NK-92 treated with Interleukin-12 subunit alpha and Interleukin-12 subunit beta, amount 100 ng/mL, for 24 hours (cell line): Measurements from ENCODE around the gene SYPL2.

Experiments used
- DNase-seq: peaks from one replicate; lab custom pipeline; 2025; lab: John Stamatoyannopoulos, UW

The SYPL2 gene

DNA sequence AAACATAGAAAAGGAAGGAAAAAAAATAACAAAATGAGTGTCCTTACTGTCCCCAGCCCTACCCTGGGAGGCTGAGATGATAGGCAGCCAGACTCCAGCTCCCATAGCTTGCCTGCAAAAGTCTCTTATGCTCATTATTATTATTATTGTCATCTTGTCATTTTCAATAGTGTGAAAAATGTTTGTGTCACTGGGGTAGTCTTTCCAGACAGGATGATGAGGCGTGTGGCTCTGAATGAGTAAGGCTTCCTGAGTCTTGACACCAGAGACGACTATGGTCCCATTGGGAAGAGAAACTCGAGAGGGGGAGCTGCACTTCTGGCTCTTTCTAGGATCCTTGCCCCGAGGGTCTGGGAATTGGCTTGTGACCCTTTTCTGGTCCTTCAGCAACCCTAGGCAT is 26.4 kb downstream of the SYPL2 start:
- DNase-seq, result no peak

DNA sequence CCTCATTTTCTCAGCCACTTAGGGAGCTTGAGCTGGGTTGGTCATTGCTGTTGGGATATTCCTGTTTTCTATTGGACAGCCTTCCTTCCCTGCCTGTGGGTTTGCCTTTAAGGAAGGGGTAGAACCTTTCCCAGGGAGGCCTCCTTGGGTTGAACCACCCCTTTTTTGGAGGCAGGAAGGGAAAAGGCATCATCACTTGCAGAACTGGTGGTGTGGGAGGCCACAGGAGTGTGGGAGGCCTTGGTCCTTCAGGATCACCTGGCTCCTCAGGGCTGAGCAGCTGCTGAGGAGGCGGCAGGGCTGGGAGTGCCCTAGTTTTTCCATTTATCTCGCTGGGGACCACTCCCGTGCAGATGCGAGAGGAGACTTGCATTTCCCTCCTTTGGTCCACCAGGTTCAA is 26.9 kb downstream of the SYPL2 start:
- DNase-seq, result no peak

DNA sequence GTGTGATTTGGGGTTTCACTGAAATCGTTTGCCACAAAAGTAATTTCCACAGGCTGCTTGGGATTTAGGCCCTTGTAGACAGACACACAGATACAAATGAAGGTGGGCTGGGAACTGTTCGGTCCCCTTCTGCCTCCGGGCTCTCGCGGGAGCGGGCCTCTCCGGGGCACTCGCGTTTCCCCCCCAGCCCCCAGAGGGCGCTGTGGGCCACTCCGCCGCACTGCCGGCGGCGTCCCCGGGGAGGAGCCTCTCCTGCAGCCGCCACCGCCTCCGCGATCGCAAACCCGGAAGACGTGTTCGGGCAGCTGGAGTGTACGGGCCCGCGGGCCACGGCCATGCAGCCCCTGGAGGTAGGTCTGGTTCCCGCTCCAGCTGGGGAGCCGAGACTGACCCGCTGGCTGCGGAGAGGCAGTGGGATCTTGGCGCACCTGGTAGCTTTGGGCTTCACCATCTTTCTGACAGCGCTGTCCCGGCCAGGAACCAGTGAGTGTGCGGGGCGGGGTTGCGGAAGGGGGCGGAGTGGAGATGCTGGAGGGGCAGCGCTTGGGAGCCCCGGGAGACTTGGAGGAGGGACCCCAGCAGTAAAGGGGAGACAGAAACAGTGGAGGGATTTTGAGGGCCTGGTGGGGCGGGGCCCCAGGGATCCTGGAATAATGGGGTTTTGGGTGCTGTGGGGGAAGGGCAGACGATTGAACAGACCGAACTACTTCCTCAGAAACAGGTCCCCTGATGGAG is 27.6 kb downstream of the SYPL2 start, which contains the start of gene CYB561D1:
Gene CYB561D1, plus strand, starts transcription at position 290 of the 735 bp plus-strand sequence. Its CDS starts 46 bp downstream, at position 336.
- peak; percentile 83 for DNase-seq

DNA sequence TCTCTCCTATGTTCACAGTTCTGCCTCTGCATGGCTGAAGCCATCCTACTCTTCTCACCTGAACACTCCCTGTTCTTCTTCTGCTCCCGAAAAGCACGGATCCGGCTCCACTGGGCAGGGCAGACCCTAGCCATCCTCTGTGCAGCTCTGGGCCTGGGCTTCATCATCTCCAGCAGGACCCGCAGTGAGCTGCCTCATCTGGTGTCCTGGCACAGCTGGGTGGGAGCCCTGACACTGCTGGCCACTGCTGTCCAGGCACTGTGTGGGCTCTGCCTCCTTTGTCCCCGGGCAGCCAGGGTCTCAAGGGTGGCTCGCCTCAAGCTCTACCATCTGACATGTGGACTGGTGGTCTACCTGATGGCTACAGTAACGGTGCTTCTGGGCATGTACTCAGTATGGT is 29.4 kb downstream of the SYPL2 start:
- no peak for DNase-seq

DNA sequence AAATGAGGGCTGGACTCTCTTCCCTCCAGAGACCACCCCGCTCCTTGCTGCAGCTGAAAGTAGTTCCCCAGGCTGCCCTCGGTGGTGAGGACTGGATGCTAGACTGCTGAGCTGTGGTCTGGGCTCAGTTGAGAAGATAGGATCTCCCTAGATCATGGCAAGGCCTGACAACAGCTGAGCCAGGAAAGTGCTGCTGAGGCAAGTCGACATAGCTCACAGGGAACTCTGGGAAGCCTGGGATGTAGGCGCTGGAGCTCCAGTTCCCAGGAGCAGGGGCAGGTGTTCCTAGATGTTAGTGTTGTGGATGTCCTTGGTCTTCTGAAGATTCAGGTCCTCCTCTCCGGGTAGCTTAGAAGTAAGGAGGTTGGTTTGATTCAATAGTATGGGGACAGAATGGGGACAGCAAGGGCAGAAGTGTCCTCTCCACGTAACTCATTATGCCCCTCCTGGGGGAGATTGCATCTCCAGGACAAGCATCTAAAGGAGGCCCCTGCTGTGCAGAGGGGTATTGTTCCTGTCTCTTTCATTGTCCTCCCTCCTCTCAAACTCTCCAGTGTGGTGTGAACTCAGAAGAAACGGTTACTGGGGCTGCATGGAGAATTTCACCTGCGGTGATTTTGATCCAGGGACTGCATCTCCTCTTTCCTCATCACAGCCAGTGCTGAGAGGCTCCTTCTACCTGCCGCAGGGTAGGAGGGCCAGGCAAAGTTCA is 31.3 kb downstream of the SYPL2 start:
- DNase-seq, result no peak

DNA sequence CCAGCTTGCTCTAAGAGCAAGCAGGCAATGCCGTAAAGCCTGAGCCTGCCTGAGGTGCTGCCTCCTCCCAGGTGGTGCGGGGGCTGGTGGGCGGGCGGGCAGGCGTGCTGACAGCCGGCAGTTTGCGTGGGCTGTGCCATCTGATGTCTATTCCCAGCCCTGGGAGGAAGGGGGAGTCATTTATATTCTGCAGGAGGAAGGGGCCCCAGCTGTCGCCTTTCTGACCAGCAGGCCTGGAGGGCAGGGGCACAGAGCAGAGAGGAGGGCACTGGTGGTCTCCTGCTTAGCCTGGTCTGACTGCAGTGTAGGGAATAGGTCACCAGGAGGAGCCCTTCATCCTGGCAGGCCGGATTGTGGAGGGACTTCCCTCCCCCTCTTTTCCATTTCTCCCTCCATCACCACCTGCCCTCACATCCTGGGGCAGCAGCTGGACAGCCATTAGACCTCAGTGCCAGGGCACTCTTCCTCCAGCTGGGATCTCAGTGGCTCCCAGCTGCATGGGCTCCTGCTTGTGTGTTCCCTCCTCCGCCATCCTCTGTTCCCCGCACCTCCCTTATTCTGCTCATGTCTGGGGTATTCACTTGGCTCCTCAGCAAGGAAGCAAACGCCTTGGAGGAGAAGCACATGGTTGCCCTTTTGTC is 31.9 kb downstream of the SYPL2 start:
- no peak for DNase-seq

DNA sequence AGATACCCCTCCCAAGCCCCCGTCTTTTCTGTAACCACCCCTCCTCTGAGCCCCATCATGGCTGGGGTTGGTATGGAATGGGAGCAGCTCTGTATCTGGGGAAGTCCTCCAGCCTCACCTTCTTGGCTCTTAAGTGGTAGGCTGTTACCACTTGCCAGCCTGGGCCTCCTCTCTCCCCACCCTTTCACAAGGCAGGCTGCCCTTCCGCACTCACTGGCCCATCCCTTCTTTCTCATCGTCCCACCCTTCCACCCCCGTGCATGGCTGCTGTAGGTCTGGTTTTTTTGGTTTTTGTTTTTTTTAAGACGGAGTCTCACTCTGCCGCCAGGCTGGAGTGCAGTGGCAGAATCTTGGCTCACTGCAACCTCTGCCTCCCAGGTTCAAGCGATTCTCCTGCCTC is 32.7 kb downstream of the SYPL2 start:
- DNase-seq, result no peak

DNA sequence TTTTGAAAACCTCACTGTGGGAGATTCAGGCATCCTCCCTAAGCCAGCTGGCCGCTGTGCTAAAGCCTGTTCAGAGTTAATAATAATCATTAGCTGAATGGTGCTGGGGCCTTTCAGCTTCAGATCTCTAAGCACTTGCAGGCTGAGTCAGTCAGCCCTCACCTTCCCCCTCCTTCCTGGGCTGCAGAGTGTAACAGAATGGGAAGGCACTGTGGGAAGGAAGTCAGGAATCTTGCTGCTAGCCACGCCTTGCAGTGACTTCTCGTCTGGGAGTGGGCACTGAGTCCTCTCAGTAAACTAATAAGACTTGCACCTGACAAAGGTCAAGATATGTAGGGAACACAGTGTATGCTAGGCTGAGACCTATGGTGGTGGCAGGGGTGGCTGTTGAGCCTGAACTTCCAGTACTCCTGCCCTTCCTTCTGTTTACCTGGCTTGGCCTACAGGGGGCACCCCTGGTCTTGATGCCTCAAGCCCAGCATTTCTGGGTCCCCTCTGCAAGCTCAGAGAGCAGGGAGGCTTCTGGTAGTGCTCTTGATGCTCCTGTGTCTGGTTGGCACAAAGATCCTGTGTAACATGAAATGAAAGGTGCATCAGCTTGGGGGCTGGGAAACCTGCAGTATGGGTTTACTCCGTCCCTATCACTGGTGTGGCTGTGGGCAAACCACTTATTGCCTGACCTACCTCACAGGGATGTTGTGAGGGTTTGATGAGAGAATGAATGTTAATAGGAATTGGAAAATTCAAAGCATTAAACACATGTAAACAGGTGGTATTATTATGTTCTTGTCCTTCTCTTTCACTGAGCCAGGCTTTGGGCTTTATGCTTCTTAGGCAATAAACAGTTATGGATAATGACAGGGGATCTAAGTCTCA is 33.6 kb downstream of the SYPL2 start:
- DNase-seq, result no peak

DNA sequence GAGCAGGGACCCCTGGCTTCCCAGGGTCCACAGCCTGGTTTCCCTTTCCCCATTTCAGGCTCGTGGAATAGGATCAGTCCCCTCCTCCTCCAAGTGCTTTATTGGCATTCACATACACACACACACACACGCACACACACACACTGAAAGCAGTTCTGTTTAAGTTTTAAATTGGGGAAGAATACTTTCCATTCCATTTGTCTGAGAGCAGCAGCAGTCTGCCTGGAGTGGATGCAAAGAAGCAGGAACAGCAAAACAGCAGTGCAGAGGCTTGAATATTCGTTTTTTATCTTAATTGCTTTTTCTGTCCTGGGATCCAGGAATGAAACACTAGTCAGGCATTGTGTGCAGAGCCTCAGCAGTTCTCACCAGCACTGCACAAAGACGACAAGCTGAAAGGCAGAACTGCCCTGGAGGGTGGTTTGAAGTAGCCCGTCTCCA is 34.6 kb downstream of the SYPL2 start:
- DNase-seq, result no peak

DNA sequence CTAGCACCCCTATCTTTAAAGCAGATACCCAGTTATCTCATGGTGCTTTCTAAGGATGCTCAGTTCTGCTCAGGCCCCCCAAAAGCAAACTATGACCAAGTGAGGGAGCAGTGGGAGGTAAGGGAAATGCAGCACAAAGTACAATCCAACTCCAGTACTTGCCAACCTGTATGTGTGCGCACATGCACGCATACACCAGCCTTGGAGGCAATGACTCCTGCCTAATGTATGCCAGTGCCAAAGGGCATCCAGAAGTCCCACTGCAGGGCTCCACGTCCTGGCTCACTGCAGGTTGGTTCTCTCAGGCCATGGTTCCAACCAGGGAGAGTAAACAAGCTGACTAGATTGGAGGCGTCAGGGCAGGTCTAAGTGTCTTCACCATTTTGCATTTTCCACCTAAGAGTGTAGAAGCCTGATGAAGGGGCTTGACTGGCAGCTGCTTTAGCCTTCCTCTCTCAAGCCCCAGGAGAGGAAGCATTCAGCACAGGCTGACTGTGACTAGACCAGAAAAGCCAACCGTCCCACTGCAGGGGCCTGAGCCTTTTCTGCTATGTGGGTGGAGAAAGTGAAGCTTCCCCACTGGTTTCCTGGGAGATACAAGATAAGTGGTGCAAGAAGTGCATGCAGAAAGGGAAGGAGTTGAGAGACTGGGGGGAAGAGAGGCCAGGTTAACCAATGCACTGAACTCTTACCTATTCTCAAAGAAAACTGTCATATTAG is 35.5 kb downstream of the SYPL2 start:
- DNase-seq, result no peak

DNA sequence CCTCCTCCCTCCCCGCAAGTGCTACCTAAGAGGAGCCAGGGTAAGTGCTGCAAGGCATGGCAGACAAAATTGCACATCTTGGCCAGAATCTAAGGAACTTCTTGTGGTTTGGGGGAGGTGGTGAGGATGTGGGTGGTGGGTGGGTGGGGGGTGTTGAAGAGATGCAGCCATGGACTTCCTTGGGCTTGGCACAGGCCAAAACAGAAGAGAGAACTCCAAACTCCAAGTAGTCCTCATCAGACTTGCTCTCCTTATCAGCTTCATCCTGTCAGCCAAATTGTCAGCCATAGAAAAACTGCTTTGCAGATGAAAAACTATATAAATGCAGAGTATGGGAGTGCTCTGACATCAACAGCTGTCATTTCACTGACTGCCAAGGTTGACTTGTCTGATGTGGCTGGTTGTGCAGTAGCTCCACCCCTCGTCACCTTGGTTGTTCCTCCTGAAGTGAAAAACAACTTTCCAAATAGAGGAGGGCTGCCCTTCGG is 36.1 kb downstream of the SYPL2 start:
- DNase-seq, result no peak

DNA sequence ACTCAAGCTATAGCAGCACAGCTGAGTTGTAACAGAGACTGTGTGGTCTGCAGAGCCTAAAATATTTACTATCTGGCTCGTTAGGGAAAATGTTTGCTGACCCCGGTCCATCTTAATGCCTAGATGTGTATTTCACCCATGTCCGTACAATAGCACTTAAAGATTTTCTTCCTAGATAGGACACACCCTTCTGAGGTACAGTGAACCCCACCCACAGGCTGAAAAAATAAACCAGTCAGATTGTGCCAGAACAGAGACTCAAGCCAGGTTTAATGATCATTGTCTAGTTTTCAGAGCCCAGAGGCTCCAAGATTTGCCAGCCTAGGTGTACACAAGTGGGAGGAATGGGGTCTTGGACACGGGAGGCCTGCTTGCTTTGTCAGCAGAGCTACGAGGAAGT is 37.6 kb downstream of the SYPL2 start:
- no peak for DNase-seq

DNA sequence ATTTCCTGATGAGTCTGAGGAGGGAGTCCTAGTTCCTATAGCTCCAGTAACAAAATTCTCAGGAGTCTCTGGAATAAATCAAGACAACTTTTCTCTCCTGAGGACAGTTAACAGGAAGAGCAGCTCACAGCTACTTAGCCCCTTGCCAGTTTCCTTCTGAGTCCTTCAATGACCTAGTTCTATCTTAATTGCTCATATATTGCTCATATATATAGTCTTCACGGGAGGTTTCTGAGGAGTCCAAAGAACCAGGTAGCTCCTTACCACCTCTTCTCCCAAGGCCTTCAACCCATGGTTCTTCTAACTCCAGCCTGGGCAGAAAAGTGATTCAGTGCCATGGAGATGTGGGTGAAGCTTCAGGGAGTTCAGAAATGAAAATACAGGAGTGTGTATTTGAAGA is 38.6 kb downstream of the SYPL2 start:
- DNase-seq, result no peak

DNA sequence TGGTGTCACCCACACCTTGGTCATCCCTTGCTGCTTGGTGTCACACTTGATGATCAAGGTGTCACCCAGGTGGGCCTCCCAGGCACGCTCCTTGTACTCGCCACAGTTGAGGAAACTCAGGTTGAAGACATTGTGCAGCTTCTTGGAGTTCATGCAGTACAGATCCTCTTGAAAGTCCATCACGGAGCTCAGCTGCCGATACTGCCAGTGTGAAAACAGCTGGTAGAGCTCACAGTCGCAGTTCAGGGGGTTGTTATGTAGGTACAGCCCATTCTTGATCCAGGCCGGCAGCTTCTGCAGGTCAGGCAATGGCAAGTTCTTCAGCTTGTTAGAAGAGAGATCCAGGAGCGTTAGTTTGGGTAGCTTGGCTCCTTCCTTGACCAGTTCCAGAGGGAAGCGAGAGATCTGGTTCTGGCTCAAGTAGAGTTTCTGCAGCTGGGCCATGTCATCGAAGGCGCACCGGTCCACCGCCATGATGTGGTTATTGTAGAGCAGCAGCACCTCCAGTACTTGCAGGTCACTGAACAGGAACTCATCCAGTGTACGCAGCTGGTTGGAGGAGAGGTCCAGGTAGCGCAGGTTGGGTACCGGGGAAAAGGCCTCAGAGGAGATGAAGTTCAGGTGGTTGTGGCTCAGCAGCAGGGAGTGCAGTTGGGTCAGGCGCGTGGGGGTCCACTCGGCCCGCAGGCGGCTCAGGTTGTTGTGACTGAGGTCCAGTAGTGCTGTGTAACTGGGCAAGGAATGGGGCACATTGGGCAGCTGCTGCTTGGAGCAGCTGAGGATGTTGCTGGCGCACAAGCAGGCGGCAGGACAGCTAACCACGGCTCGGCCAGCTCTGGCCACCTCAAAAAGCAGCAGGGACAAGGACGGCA is 41.9 kb downstream of the SYPL2 start:
- DNase-seq, result no peak

DNA sequence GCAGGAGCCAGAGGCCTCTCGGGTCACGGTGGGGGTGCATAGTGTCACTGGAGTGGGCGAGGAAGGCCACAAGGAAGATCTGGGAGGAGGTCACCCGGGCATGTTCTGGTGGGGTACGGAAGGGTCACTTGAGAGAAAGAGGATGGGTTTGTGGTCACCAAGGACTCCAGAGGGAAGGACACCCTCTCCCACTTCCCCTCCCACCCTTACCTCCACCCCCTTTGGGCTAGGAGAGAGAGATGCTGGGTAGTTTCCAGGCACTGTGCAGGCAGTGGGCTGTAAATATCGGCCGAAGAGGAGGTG is 42.5 kb downstream of the SYPL2 start:
- DNase-seq, result no peak

DNA sequence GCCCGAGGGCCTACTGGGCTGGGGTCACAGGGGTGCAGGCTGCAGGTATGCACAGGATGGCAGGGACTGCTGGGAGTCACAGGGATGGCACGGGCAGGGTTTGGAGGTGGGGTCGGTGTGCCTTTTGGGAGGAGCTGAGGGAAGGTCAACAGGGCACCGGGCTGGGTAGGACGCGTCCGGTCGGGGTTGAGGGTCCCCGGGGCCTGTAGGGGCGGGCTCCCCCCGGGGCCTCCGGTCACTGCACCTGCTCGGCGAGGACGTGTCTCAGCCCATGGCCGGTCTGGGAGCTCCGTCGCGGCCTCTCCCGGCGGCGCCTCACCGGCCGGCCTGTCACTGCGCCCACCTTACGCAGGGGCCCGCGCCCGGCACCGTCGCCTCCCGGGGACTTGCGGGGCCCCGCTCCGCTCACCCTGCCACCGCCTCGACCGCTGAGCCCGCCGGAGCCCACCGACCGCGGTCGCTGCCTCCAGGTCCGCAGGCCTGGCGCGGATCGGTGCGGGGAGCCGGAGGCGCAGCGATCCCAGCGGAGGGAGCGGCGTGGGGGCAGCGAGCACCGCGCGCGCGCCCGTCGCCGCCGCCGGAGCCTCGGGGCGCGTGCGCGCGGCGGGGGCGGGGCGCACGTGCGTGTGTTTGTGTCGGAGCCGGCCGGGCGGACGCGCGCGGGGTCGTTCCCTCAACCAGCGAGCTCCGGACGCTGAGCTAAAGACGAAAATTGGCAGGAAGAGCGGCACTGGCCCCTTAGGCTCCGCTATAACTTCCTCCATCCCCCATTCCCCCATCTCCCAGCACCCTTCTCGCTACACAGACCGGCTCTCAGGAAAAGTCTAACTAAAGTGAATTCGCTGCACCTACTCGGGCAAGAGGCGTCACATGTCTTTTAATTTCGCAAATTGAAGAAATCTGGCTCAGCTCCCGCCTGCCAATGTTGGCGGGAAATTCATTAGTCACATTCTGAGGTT is 43.1 kb downstream of the SYPL2 start, which contains the start of gene AMIGO1:
Gene AMIGO1, minus strand, starts transcription at position 552 of the 959 bp plus-strand sequence. CDS start 815 bp downstream, outside the sequence.
- DNase-seq, result no peak

DNA sequence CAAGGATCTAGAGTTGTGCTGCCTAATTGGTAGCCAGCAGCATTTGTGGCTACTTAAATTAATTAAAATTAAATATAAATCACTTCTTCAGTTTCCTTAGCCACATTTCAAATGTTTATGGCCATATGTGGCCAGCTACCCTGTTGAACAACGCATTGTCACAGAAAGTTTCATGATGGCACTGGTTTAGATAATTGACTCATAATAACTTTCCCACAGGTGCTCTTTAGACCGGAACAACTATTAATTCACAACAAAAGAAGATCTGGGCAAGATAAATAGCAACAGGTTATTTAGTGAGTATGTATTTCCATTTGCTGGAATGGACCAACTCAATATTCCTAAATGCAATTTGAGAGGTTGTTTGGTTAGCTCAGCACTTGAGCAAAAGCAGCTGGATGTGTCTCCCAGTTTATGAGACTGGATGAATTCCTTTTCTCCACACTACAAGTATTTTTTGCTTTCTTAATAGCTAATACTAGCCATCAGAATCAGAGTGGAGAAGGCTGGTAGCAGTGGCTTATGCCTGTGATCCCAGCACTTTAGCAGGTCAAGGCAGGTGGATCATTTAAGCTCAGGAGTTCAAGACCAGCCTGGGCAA is 46.9 kb downstream of the SYPL2 start:
- DNase-seq, result no peak

DNA sequence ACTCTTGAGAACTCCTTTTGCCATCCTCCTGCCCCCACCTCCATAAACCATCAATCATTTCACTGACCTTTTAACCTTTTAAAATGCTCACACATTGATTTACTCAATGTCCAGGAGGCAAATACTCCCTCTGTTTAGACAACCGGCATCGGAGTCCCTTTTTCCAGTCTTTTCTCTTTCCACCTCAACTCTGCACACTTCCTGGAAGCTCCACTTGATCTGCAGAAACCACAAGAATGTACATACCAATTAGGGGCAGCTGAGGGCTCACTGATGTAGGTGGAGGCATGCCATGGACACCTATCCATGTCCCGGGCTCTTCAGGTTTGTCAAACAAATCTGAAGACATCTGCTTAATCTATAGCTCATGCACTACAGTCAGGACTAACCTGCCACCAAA is 48.5 kb downstream of the SYPL2 start:
- no peak for DNase-seq

DNA sequence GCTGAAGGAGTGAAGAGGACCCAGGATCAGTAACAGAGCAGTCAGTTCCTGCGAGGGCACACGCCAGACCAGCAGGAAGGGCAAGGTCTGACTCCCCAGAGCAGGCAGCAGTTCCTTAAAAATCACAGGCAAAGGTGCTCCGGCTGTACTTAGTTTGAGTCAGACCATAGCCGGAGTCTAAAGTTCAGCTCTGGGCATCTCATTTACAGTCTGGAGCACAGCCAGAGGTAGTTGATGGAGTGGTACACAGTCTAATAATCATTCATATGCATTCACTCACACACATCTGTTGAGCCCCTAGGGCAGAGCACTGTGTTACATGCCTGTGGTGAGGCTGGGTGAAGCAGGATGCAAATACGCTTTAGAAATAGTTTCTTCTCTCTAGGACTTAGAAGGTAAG is 50.5 kb downstream of the SYPL2 start:
- DNase-seq, result no peak
